Medulla oblongata (tissue), 1 donor: ENCODE results near the gene RFX2.
"Not testable (repeated sequence)": the region's sequence is repeated elsewhere in the genome, so short reads cannot be mapped to it uniquely, and the experiment has no call there.

Experiments used
- DNase-seq: peaks from one replicate; pipeline ENCODE4 v3.0.0-alpha.2; 2015; ENCODE audit errors: extremely low spot score

RFX2 gene

DNA sequence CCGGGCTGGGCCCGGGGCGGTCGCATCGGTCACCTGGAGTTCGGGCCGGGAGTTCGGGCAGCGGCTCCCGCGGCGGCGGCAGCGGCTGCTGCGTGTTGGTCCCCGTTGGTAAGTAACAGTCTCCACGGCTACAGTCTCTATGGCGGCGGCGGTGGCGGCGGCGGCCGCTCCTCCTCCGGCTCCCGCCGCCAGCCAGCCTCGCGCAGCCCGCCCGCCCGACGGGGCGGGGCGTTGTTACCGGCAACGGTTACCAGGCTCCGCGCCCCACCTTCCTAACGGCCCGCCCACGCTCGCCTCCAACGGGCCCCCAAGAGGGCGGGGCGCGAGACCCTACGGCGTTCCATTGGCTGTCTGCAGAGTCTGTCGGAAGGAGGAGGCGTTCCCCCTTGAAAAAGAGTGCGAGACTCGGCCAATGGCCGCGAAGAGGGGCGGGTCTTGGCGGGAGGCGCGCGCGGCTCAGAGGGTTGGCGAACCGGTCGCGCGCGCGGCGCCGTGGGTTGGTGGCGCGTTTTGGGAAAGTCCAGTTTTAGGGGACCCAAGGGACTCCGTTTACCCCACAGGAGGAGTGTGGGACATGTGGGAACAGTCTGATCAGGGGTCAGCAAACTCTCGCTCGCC lies at the start of gene RFX2:
Gene RFX2, minus strand, starts transcription at position 141 of the 618 bp plus-strand sequence. CDS start 63,004 bp downstream, outside the sequence.
- DNase-seq, result peak; percentile 100

DNA sequence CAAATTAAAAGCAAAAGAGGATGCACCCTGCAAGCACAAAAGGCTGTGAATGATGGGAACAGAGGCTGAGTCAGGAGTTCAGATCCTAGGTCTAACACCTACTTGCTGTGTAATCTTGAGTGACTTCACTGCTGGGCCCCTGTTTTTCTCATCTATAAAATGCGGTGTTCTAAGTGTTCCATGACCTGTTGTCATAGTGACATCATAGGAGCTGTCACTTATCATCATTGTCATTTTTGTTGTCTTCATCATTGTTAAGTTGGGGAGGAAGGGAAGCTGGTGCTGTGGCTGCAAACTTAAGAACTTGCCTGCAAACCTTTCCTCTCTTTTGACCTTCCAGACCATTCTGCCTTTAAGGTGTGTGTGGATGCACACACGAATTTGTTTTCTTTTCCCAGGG lies 45.7 kb upstream of the RFX2 start:
- DNase-seq, result no peak

DNA sequence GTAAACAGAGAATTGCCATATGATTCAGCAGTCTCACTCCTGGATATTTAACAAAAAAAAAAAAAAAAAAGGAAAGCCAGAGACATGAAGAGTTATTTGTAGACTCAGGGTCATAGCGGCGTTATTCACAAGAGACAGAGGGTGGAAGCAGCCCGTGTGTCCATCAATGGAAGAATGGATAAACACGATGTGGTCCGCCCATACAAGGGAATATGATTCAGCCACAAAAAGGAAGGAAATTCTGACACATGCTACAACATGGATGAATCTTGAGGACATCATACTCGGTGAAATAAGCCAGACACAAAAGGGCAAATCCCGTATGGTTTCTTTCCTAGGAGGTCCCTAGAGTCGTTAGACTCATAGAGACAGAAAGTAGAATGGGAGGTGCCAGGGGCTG lies 40.0 kb upstream of the RFX2 start:
- no peak for DNase-seq

DNA sequence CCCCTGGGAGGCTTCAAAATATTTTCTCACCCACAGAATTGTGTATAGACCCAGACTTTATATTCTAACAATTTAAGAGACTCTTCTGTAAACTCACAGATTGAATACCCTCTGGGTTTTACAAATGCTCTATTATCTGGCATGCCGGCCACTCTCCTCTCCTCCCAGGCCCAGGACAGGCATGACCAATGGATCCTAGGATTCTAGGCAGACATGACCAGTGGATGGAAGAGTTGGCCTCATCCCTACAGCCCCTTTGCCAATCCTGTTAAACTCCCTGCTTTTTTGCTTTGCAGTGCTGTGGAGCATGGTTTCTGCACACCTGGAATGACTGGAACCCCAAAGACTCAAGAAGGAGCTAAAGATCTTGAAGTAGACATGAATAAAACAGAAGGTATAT lies 30.9 kb upstream of the RFX2 start:
- DNase-seq, result no peak

DNA sequence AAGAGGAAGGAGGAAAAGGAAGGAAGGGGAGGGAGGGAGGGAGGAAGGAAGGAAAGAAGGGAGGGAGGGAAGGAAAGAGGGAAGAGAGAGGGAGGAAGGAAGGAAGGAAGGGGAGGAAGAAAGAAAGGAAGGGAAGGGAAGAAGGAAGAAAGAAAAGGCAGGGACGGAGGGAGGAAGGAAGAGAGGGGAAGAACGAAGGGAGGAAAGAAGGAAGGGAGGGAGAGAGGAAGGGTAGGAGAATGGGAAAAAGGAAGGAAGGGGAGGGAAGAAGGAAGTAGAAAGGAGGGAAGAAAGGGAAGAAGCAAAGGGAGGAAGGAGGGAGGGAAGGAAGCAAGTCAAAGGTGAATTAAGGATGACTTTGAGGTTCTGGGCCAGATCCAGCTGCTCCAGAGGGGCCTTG lies 28.2 kb upstream of the RFX2 start:
- no peak for DNase-seq

DNA sequence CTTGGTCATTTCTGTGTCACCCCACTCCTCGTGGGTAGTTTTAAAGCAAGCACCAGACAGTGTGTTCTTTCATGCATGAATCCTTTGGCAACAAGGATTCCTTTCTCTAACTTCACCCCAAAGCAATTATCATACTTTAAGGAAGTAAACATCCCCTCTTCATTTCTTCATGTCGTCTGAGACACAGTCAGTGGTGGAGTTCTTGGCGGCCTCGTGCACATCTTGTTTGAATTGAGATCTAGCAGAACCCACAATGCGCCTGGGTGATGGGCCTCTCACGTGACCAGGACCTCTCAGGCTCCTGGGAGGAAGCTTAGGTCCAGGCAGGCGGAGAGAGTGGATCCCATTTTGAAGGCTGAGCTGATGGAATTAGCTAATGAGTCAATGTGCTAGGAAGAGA lies 27.8 kb upstream of the RFX2 start:
- DNase-seq, result no peak

DNA sequence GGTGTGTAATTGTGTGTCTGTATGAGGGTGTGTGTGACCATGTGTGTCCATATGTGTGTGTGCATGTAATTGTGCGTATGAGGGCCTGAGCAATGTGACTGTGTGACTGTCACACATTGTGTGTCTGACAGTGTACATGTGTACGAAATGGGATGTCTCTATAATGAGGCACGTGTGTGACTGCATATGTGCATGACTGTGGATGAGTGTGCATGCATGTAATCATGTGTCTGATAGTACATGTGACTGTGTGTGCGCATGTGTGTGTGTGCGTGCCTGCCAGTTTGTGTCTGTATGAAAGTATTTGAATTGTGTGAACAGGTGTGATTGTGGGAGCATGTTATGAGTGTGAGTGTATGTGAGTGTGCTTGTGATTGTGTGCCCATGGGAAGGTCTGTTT lies 22.9 kb upstream of the RFX2 start:
- no peak for DNase-seq

DNA sequence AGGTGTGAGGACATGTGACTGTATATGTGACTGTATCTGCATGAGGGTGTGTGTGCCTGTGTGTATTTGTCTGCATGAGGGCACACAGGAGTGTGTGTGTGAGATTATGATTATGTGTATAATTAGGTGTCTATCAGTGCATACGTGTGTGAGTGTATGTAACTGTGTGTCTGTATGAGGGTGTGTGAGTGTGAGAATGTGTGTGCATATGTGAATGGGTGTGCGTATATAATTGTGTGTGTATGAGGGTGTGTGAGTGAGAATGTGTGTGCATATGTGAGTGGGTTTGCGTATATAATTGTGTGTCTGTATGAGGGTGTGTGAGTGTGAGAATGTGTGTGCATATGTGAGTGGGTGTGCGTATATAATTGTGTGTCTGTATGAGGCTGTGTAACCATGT lies 22.2 kb upstream of the RFX2 start:
- no peak for DNase-seq

DNA sequence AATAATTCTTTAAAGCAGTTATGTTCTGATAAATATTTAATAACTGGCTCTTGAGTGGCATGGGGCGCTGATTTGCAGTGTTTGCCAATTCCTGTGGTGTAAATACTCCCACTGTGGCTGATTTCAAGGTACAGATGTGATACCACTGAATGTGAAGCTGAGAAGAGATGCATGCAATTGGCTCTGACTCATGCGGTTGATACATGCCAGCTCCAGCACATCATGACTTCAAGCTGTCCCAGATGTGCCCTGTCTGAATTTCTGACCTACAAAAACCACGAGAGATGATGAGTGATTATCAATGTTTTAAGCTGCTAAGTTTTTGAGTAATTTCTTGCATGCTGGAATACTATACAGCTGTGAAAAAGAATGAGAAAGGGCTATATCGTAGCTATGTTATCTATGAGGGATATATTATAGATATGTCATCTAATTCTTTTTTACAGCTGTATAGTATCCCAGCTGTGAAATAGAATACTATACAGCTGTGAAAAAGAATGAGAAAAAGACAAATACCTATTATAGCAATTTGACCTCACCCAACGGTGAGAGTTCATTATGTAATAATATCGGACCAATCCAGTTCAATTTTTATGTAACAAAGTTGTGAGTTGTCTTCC lies 17.5 kb upstream of the RFX2 start:
- no peak for DNase-seq

DNA sequence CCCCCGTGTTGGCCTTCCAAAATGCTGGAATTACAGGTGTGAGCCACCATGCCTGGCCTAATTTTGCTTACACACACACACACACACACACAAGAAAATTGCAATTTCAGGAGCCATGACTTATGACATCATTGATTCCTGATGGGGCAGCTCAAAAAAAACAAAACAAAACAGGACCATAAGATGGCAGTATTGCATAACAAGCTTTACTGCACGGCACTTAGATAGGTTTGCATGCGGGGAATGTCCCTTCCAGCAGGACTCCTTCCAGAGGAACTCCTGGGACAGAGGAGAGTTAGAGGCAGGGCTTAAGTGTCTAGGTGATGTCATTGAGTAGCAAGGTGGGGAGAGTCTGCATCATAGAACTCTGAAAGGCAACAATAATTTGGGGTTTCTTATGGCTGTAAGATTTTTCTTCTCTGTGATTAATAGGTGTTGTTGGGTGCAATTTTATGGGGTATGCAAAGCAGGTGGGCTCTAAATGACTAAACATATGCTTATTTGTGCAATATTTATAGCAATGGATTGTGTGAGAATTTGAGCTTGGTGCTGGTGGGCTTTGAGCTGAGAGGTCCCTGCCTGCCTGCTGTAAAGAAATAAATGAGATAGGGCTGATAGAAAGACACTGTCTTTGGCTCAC lies 16.2 kb upstream of the RFX2 start:
- no peak for DNase-seq

DNA sequence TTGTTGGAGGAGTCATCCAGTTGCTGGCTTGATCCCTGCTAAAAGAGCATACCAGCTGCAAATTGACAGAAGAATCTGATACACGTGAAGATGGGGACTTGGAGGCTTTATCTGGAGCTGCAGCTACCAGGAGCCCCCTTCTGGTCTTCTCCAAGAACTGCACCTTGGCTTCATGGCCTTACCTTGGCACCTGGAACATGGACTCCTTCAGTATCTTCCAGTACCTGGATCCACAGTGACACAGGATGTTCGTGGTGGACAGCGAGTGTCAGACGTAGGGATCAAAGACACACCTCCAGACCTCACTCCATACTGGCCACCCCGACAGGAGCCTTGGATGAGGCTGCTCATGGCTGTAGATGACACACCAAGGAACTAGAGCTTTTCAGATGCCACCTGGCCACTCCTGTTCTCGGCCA lies 15.3 kb upstream of the RFX2 start:
- DNase-seq, result peak; percentile 59

DNA sequence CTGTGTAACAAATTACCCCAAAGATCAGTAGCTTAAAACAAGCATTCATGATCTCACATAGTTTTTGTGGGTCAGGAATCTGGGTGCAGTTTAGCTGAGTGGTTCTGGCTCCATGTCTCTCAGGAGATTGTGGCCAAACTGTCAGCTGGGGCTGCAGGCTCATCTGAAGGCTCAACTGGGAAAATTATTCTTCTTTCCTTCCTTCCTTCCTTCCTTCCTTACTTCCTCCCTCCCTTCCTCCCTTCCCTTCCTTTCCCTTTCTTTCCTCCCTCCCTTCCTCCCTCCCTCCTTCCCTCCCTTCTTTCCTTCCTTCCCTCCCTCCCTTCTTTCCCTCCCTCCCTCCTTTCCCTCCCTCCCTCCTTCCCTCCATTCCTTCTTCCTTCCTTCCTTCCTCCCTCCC lies 8.7 kb upstream of the RFX2 start:
- no peak for DNase-seq

DNA sequence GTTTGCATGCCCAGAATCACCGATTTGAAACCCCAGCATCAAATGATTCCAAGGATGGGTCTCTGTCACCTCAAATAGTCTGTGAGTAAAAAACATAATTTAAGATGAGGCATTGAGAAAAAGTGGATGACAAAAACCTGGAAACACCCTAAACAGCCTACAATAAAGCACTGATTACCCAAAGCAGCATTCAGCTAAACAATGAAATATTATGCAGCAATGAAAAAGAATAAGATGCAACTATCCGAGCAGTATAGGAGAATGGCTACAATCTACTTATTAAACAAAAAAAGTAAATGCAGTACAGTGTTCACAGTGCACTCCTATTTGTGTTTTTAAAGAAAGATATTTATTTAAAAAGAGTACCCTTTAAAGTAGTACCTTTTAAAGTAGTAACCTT lies 7.7 kb upstream of the RFX2 start:
- no peak for DNase-seq

DNA sequence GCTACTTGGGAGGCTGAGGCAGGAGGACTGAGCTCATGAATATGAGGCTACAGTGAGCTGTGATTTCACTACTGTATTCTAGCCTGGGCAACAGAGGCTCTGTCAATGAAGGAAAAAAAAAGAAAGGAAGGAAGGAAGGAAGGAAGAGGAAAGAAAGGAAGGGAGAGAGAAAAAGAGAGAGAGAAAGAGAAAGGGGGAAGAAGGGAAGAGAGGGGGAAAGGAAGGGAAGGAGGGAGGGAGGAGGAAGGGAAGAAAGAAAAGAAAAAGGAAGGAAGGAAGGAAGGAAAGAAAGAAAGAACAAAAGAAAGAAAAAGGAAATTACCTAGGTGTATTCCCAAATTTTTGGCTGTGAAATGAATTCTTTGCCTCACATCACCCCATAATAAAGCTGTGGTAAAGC lies 7.2 kb upstream of the RFX2 start:
- DNase-seq, result no peak

DNA sequence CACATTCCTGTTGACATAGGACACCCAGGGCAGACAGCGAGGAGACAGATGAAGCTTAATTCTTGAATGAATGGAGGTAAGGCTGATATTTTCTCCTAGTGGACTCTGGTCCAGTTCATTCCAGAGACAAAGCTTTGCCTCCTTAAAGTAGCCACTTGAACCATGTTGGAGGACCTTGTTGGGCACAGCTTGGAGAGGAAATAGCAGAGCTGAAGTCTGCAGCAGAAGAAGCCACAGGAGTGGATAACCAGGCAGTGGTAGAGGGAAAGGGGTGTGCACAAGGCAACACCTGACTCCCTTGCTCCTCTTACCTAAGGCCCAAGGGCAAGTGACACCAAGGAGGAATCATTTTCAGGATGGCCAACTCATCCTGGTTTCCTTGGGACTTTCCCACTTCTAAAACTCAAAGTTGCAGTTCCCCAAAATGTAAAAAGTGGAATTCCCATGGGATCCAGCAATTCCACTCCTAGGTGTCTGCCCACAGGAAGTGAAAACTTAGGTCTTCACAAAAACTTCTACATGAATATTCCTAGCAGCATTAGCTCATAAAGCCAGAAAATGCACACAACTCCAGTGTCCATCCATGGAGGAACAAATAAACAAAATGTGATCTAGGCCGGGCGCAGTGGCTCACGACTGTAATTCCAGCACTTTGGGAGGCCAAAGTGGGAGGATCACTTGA lies 6.6 kb upstream of the RFX2 start:
- no peak for DNase-seq

DNA sequence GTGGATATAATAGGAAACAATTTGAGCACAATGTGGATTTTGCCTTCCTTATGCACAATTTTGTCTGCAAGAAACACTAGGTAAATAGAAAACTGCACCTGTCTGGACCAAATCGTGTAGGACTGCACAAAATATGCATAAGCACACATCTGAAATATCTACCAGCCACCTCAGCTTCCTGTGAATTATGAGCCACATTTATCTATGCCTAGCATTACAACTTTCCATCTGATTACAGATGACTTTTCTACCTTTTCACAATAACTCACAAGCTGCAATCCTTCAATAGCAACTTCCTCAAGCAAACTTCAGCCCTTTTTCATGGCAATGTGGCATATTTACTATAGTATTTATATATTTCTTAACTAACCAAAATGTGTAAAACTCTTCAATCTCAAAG lies 5.7 kb upstream of the RFX2 start:
- DNase-seq, result no peak

DNA sequence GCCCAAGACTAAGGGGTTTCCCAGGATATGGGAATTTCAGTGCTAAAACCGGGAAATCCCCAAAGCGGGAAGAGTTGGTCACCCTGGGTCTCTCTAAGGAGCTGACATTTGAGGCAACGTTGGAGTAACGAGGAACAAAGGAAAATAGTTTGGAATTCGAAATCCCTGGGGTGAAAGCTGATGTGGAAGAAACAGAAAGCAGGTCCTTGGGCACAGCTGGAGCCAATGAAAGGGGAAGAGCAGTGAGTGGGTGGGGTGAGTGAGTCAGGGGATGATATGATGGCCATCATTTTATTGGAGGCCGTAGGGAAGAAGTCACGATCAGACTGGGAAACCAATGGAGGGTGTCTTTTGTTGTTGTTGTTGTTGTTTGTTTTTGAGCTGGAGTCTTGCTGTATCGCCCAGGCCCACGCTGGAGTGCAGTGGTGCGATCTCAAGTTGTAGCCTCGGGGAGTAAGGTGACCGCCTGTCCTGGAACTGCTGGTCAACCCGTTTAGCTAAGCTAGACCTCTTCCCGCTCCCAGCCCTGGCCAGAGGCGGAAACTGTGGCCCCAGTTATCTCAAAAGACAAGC lies 3.4 kb upstream of the RFX2 start:
- DNase-seq, result no peak

DNA sequence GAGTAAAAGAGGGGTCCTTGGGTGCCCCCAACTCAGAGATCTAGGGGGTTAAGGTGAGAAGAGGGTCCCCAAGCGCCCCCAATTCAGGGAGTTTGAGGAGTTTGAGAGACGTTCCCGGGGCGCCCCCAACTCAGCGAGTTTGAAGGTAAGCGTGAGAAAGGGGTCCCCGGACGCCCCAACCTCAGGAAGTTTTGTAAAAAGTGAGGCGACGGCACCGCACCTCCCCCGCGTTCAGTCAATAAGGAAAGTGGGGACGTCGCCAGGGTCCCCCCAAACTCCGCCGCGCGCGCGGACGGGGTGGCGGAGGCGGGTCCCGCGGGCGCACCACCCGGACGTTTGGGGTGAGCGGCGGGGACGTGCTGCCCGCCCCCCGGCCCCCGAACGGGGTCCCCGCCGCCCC lies 353 bp downstream of the RFX2 start:
- no peak for DNase-seq

DNA sequence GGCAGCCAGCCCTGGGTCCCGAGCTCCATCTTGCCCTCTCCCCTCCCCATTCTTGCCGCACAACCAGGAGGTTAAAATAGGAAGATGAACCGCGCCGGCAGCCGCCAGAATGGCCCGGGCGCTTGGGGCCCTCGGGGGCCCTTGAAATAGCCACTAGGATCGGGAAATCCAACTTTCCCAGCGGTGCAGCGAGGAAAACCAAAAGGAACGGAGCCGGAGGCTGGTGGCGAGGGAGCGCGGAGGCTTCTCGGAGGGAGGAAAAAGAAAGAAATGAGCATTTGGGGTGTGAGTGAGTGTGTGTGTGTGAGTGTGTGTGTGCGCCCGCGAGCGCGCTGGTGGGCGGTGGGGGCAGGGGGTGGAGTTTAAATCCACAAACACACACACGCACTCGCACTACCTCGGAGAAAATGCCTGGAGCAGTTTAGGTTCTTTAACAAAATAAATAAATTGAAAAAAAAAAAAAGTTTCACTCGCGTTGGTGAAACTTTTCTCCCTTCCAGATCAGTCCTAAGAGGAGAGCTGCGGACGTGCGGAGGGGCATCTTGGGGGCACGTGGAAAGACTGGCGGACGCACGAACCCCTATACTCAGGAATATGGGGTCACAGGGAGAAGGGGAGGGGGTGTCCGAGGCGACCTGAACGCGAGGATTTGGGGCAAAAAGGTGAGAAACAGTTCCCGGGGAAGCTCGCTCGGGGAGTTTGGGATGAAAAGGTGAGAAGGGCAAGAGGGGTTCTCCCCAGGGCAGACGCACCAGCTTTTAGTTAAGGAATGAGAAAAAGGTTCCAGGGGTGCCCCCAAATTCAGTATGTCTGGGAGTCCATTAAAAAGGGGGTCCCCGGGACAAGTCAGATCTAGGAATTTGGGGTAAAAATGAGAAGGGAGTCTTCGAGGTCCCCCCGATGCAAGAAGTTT lies 1.3 kb downstream of the RFX2 start:
- peak; percentile 46 for DNase-seq

DNA sequence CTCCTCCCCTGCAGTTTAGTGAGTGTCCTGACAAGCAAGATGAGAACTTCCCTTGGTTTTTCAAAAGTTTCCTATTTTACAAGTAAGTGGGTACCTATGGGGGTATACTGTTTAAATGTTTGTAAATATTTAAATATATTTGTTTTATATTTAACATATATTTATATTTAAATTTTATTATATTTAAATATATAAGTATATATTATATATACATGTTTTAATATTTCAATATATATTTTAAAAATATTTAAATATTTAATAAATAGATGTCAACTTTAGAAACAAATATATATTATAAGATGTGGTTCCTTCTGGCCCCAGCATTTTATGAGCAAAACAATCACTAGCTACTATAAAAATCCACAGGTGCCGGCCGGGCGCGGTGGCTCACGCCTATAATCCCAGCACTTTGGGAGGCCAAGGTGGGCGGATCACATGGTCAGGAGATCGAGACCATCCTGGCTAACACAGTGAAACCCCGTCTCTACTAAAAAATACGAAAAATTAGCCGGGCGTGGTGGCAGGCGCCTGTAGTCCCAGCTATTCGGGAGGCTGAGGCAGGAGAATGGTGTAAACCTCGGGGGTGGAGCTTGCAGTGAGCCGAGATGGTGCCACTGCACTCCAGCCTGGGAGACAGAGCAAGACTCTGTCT lies 3.5 kb downstream of the RFX2 start:
- DNase-seq, result not testable (repeated sequence)

DNA sequence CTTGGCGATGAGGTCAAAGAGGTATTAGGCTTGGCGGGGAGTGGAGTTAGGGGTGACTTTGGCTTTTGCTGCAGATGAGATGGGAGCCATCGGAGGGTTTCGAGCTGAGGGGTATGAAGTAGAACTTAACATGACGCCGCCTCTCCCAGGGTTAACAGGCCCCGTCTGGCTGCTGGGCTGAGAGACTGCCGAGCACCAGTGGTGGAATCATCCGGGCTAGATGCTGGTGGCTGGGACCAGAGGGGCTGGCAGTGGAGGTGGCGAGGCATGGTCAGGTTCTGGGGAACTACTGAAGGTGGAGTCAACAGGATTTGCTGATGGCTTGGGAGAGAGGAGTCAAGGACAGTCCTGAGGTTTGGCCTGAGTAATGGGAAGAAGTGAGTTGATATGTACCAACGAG lies 4.9 kb downstream of the RFX2 start:
- DNase-seq, result no peak
